Stimulated activated CD4-positive, alpha-beta T cell treated with anti-CD3 and anti-CD28 coated beads, Interleukin-12 subunit alpha, Interleukin-12 subunit beta, amount 100 ng/mL, for 4 hours (primary cell): ENCODE data around the gene SLC14A1.

Experiments used
- DNase-seq: peaks from one replicate; pipeline ENCODE4 v3.0.0-alpha.2; 2020

Gene SLC14A1

GRCh38 chr18:45723567-45724355, at the start of gene SLC14A1:
Gene SLC14A1 (plus strand): TSS chr18:45724181. CDS start chr18:45730321, 6,140 bp downstream.
- DNase-seq, result no peak

- no peak for DNase-seq
Measured at GRCh38 chr18:45677276-45677807, 46.6 kb upstream of the SLC14A1 start.

- DNase-seq, result no peak
Measured at GRCh38 chr18:45678441-45678840, 45.5 kb upstream of the SLC14A1 start.

DNA sequence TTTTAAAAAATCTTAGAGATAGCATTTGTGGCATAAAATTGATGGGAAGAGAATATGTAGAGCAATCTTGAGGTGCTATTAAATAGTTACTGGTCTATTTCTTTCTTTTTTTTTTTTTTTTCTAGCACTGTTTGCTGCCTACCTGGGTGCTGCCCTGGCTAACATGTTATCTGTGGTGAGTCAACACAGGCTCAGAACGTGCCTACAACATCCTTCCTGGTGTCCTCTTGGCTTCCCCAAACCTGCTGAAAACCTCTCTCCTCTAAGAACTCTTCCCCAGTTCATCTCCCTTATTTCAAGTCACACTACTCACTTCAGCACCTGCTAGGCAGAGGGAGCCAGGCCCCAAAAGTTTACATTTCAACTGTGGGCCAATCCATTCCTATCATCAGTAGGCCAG, 45.1 kb upstream of the SLC14A1 start:
- no peak for DNase-seq

DNA sequence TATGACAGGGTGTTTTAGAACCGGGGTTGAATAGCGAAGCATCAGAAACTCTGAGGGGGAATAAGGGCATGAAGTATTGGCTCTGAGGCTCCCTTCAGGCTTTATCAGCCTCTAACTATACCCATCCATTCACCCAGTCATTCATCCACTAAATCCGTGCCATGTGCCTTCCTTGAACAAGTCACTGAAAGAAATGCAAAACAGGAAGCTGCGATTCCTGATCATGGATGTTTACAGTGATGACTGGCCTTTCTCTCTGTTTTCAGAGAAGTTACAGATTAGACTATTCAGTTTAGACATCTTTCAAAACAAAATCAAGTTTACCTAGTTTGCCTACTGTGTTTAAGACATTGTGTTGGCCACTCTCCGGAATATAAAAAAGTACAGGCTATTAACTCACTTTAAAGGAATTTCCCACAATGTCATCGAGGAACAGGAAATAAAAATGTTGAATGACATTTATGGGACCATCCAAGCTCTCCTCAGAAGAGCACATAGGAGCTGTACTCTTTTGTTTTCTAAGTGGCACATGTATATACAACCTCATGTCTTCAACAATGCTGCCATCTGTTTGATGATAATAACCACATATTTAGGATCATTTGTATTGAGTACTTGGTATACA, 43.8 kb upstream of the SLC14A1 start:
- DNase-seq, result no peak

DNA sequence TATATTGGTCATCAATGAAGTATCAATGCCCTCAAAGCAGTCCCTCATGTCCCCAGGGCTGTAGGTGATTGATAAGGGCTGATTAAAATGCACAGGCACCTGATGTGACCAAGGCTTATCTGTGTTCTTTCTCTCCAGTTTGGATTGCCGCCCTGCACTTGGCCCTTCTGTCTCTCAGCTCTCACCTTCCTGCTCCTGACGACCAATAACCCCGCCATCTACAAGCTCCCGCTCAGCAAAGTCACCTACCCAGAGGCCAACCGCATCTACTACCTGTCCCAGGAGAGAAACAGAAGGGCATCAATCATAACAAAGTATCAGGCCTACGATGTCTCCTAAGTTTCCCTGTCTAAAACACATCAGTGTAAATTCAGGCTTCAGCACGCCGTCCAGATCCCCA, 41.8 kb upstream of the SLC14A1 start:
- no peak for DNase-seq

DNA sequence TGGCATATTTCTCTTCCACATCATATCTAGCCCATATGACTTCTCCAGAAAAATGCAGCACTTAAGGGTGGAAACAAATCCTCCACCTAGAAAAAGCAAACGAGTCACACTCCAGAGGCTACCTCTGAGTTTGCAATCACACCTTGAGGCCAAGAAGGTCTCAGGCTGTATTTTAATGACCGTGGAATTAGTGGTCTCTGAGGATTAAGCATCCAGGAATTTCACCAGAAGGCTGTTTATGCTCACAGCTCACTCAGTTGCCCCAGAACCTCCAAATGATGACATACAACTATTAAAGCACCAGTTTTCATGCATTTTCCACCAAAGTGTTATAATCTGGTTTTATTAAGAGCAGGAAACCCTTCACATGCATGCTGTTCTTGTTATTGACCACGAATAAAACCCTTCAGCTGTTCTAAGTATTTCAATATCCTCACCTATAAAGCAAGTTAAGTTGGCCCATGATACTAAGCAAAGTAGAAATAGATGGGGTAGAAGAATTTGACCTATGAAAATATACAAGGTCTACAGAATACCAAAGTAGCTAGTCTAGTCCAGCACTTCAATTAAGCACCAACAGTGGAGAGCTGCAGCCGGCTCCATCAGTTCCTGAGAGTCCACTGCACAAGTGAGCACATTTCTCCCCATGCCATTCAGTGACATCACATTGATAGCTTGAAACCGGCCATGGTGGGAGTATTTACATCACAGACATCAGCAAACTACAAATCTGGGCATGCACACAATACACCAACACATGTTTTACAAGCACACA, 39.5 kb upstream of the SLC14A1 start:
- no peak for DNase-seq

GRCh38 chr18:45686891-45687611, 36.9 kb upstream of the SLC14A1 start:
- DNase-seq, result peak; percentile 22

DNA sequence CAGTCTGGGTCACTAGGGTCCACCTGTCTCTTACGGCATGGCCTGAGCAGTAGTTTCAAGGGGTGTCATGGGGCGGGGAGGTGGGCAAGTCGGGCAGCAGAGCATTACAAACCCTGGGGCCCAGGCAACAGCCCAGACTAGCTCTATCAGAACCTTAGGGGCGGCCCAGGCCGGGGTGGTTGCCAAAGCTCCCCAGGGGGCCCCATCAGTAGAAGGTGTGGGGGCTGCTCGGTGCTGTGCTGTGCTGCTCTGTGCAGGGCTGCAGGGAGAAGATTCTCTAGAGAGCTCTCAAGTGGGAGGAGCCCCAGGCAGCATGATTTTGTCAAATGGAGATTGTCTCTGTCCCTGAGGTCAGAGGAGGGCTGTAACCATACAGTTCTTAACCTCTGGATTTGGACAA, 36.4 kb upstream of the SLC14A1 start:
- DNase-seq, result no peak

GRCh38 chr18:45688113-45688512, 35.9 kb upstream of the SLC14A1 start:
- DNase-seq, result no peak

DNA sequence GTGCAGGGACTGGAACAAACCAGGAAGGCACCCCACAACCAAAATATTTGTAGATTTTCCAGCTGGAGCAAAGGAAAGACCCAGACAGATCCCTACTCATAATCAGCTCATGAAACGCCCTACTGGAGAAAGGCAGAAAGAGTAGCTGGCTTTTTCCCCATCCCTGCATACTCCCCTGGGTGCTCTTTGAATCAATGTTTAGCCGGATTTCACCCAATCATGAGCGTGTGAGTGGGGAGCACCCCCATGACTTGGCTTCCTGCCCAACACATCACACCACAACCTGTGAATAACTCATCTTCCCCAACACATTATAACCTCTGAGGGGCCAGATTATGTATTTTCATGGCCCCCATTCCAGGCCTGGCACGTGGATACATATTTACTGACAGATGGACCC, 35.1 kb upstream of the SLC14A1 start:
- DNase-seq, result peak; percentile 49

DNA sequence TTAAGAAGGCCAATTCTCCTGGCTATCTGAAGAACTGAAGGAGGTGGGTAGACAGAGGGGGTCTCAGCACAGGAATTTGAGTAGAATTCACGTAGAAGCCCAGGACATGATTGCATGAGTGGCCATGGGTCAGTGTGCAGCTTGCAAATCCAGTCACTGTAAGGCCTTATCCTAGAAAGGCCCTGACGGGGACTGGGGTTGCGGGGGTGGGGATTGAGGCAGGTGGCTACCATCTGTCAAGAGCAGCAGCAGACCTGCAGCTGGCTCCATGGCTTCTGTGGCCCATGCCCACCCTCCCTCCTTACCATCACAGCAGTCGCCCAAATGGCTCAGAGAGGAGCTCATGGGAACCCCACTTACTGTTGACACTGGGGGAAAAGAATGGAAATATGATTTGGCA, 34.6 kb upstream of the SLC14A1 start:
- no peak for DNase-seq

DNA sequence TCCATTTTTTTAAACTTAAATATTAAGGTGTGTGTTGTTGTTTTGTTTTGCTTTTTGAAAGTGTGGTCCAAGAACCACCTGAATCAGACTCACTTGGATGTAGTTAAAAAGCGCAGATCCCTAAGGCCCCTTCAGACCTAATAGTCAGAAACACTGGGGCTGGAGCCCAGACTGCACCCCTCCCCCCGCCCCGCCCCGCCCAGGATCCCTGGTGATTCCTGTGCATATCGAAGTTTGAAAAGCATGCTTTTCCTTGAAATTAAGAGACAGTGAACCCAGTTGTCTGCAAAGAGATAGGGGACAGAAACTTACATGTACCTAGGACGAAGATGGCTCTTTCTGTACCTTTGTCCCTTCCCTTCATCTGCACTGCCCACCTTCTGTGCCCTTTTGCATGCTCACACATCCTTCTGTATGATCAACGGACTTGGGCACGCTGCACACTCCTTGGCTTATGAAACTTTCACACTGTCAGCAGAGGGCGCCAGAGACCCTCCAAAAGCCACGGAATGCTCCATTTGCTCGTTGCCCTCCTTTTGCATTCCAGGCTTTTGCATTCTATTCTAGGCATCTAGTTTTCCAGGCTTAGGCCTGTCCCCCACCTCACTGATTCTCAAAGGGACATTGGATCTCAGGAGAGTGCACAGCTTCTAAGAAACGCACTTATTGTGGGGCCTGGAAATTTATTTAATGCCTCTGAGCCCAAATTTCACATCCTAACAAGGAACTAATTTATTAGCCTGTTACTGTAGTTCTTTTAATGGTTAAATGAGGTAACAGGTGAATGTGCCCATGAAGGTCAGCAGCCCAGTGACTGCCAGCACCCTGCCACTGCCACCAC, 32.8 kb upstream of the SLC14A1 start:
- peak; percentile 75 for DNase-seq

DNA sequence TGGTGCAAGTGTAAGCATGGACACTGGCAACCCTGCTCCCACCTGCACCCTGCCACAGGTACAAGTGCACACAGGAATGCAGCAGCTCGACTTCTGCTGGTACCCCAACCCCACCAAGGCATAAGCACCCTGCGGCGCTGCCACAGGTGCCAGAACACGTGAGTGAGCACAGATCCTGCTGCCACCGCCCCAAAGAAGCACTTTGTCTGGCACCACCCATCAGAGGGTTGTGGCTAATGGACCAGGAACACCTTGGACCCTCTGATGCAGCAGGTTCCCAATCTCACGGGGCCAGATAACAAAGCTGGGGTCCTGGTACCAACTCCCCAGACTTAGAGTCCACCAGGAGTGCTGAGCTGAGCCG, 32.2 kb upstream of the SLC14A1 start:
- no peak for DNase-seq

GRCh38 chr18:45702708-45703265, 21.2 kb upstream of the SLC14A1 start:
- DNase-seq, result no peak

- DNase-seq, result no peak
Measured at GRCh38 chr18:45708831-45709230, 15.2 kb upstream of the SLC14A1 start.

DNA sequence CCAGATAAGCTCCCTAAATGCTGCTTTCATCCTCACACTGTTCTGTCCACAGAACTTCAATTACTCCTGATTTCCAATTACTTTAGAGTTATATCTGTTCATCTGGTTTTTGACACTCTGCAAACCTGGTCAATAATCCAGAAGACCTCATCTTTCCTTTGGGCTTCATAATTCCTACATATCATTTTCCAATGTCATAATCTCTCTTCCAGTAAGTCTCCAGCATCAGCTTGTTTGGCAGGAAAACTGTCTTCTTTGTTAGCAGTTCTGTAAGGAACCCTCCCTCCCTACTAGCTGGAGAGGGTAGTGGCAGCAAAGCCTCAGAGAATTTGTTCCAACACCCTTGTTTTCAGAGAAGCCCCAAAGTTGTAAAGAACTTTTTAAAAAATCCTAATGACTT, 11.9 kb upstream of the SLC14A1 start:
- DNase-seq, result no peak

GRCh38 chr18:45713239-45713638, 10.7 kb upstream of the SLC14A1 start:
- DNase-seq, result no peak

DNA sequence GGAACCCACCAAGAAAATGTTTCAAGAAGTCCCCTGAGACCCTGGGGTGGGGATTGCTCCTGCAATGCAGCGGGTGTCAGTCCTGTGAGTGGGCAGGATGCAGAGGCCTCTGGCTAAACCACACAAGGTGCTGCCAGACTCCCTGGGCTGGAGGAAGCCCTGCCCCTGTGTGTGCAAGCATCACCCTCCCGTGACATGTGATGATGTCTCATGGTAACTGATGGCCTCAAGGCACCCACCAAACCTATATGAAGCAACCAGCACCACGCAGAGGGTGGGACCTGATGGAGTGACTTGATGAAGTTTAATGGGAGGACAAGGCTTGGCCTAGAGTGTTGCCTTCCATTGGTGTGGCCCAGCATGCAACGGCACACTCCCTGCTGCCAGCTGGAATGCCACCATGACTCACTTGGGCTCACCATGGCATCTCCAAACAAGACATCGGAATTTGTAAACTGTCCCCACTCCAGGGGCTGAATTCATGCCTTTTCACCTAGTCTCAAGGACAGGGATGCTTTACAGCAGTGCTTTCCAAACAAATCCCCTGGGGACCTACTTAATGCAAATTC, 8.7 kb upstream of the SLC14A1 start:
- no peak for DNase-seq

GRCh38 chr18:45719106-45719505, 4.9 kb upstream of the SLC14A1 start:
- DNase-seq, result no peak

DNA sequence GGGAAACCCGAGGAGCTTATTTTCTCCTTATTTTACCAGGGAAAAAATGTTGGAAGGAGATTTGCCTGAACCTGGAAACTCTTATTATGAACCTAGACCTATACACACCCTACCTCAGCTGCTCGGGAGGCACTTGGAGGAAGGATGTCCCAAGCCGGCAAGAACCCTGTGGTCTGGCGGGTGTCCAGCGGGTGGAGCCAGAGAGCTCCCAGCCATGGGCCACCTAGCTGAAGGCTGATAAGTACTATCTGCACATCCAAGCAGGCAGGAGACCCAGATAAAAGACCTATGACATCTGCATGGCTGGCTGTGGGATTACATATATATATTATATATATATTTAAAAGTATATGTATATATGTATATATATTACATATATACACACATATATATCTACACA, 1.1 kb upstream of the SLC14A1 start:
- DNase-seq, result peak; percentile 73
